LNCaP clone FGC (cell line): ENCODE data around the gene PLEKHM3.

Experiments used
- DNase-seq: peaks from one replicate; pipeline ENCODE4 v3.0.0-alpha.2; 2011; ENCODE audit warnings: low read depth
- H3K4me3 ChIP-seq: 2 replicates; pipeline ENCODE4 v1.5.1; 2011; ENCODE audit warnings: mild to moderate bottlenecking, low read depth, low read length, control low read depth
- CTCF ChIP-seq: IDR thresholded peaks from 2 replicates; pipeline ENCODE4 v1.5.1; 2012; ENCODE audit warnings: mild to moderate bottlenecking; ENCODE audit not compliant: control insufficient read depth, insufficient read depth; ENCODE audit errors: extremely low read depth

The PLEKHM3 gene

GRCh38 chr2:207938886-207939285 lies 86.4 kb downstream of the PLEKHM3 start:
- no peak for DNase-seq
- TF ChIP-seq CTCF: no peak
- no peak overlapping the region for H3K4me3 ChIP-seq

- H3K4me3 ChIP-seq: no peak overlapping the region
- no peak for DNase-seq
- TF ChIP-seq CTCF: no peak
These were observed 86.9 kb downstream of the PLEKHM3 start for GRCh38 chr2:207938415-207938814.

GRCh38 chr2:207937823-207938222 lies 87.5 kb downstream of the PLEKHM3 start:
- no peak for DNase-seq
- no peak overlapping the region for H3K4me3 ChIP-seq
- TF ChIP-seq CTCF: no peak

DNA sequence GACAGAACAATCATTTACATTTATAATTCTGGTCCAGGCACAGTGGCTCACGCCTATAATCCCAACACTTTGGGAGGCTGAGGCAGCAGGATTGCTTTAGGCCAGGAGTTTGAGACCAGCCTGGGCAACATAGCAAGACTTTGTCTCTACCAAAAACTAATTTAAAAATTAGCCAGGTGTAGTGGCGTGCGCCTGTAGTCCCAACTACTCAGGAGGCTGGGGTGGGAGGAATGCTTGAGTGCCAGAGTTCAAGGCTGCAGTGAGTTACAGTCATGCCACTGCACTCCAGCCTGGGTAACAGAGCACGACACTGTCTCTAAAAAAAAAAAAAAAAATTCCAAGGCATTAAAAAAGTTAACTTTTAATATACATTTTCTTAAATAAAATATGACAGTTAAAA lies 88.1 kb downstream of the PLEKHM3 start:
- no peak for TF ChIP-seq CTCF
- no peak overlapping the region for H3K4me3 ChIP-seq
- DNase-seq: no peak

- no peak overlapping the region for H3K4me3 ChIP-seq
- TF ChIP-seq CTCF: no peak
- DNase-seq: no peak
These were observed 88.9 kb downstream of the PLEKHM3 start for GRCh38 chr2:207936380-207936779.

DNA sequence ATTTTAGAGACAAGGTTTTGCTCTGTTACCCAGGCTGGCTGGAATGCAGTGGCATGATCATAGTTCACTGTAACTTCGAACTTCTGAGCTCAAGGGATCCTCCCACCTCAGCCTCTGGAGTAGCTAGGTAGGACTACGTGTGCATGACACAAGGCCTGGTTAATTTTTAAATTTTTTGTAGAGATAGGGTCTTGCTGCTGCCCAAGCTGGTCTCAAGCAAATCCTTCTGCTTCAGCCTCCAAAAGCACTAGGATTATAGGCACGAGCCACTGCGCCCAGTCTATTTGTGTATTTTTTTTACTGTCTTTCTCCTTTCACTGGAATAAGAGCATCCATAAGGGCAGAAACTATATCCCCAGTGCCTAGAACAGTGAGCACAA lies 89.3 kb downstream of the PLEKHM3 start:
- no peak for TF ChIP-seq CTCF

GRCh38 chr2:207935121-207935990 lies 90.0 kb downstream of the PLEKHM3 start:
- no peak for DNase-seq
- H3K4me3 ChIP-seq: no peak overlapping the region
- TF ChIP-seq CTCF: no peak

More for the DNA sequence above, 89.3 kb downstream of the PLEKHM3 start:
- H3K4me3 ChIP-seq: no peak overlapping the region
- DNase-seq: no peak
